GM10266 (cell line): ENCODE results near the gene SPATA21.

Source experiments
- DNase-seq: peaks from one replicate; pipeline ENCODE4 v3.0.0; 2012; ENCODE audit errors: extremely low spot score
- TF ChIP-seq, protein P1 (sequence below): IDR thresholded peaks from 2 replicates; pipeline ENCODE4 v1.5.1; 2012; ENCODE audit warnings: mild to moderate bottlenecking, low read depth; ENCODE audit not compliant: control insufficient read depth, insufficient read depth; ENCODE audit errors: missing control alignments

Gene SPATA21

DNA sequence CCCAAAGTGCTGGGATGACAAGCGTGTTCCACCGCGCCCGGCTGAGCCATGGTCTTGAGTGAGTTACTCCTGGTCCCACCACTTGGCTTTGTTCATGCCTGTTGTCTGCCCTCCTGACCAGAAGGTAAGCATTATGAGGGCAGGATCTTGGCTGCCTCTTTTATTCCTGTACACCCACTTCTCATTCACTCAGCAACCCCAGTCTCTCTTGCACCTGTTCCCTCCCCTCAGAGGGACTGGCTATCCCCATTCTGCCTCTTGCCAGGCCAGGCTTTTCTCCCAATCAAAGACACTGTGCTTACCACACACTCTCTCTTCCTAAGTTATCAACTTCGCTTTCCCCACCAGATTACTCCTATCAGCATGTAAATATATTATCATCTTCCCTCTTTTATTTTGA is 26.4 kb downstream of the SPATA21 start:
- DNase-seq: no peak
- TF ChIP-seq, protein P1, sequence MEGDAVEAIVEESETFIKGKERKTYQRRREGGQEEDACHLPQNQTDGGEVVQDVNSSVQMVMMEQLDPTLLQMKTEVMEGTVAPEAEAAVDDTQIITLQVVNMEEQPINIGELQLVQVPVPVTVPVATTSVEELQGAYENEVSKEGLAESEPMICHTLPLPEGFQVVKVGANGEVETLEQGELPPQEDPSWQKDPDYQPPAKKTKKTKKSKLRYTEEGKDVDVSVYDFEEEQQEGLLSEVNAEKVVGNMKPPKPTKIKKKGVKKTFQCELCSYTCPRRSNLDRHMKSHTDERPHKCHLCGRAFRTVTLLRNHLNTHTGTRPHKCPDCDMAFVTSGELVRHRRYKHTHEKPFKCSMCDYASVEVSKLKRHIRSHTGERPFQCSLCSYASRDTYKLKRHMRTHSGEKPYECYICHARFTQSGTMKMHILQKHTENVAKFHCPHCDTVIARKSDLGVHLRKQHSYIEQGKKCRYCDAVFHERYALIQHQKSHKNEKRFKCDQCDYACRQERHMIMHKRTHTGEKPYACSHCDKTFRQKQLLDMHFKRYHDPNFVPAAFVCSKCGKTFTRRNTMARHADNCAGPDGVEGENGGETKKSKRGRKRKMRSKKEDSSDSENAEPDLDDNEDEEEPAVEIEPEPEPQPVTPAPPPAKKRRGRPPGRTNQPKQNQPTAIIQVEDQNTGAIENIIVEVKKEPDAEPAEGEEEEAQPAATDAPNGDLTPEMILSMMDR: no peak

DNA sequence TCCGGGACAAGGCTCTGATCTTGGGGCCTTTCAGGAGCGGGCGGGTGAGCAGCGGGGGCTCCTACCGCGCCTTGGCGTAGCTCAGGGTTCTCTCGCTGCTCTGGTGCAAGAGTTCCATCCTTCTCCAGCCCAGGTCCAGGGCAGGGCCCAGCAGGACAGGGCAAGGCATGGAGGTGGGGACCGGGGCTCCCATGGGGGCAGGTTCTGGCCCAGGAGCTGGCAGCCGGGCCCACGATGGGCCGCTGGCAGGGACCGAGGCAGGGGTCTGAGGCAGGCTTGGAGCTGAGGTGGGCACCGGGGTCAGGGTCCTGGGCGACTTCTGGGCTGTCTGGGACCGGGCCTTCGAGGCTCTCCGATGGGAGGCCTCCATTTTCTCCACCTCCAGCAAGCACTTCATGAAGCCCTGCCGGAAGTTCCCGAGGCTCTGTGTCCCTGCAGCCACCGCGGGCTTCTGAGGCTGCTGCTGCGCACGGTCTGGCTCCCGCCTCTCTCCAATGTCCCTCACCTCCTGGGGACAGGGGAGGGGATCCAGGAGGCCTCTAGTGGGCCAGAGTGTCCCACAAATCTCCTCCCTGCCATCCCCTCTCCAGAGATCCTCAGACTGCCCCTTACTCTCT is 27.6 kb downstream of the SPATA21 start:
- TF ChIP-seq, protein P1: no peak
- no peak for DNase-seq

DNA sequence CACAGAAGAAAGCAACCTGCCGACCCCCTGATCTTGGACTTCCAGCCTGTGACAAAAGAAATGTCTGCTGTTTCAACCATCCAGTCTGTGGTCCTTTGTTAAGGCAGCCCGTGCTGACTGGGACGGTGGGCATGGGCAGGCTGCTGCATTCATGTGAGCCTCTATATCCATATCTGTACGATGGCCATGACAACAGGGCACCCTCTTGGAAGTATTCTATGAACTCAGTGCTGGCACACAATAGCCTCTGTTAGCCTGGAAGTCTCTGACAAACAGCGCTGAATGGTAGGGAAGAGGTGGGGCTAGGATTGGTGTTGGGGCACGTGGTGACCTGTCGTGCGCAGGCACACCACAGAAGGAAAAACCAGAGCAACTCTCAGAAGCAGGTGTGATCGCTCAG is 30.4 kb downstream of the SPATA21 start:
- DNase-seq: no peak
- TF ChIP-seq, protein P1: no peak

DNA sequence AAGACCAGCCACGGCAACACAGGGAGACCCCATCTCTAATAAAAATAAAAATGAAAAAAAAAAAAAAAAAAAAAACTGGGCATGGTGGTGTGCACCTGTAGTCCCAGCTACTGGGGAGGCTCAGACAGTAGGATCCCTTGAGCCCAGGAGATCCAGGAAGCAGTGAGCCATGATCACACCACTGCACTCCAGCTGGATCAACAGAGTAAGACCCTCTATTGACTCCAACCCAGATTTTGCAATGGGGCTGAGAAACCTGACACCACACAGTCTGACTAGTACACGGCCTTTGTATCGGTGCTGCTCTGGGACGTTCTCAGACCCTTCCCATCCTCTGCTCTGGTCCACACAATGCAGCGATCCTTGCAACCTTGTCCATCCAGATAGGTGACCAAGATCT is 31.8 kb downstream of the SPATA21 start:
- DNase-seq: no peak
- TF ChIP-seq, protein P1: no peak

DNA sequence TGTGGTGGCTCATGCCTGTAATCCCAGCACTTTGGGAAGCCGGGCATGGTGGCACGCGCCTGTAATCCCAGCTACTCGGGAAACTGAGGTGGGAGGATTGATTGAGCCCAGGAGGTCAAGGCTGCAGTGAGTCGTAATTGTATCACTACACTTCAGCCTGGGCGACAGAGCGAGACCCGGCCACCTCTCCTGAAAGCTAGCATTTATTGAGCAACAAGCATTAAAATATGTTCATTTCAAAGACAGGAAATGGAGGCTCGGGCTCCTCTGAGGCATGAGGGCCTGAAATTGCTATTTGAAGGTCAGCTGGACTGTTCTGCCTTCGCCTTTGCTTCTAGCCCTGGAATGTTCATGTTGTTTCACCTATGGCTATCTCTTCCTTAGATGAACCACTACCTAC is 34.5 kb downstream of the SPATA21 start:
- no peak for DNase-seq
- TF ChIP-seq, protein P1: no peak

DNA sequence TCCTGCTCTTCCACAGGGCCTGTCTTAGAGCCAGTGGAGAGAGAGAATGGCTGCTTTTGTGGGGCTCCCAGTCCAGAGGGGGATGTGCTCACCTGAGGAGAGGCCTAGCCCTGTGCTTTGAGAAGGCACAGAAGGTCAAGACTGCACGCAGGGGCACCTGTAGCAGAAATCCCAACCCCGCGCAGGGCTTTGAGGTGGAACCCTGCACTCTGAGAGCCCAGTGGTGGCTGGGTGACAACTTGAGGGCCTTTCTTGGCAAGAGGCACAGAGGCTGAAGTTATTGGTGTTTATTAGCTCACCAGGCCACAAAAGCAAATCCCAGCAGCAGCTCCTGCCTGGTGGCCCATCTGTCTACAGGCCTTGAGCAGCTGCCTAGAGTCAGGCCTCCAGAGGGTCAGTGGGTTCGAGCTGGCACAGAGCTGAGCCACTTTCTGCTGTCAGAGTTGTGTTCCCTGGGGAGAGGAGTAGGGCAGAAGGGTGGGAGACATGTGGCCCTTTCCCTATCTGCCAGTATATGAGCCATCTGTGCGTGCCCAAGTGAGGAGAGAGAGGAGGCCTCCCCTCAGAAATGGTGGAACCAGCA is 38.8 kb downstream of the SPATA21 start:
- TF ChIP-seq, protein P1: no peak
- no peak for DNase-seq

DNA sequence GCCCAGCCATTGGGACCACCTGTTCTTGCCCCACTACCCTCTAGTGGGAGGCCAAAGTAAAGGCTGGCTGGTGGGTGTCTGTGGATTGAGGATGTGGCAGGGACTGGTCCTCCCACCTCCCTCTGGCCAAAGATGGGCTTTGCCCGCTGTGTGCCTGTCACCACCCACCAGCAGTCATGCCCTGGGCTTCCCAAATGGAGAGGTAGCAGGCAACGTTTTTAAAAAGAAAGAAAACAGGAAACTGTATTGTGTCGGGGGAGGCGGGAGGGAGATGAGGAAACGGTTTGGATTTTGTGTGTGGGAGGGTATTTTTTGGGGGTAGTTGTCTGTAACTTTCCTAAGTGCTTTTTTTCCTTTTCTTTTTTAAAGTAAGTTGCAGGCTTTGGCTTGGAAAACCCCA is 40.1 kb downstream of the SPATA21 start:
- TF ChIP-seq, protein P1: no peak
- DNase-seq: no peak
